Upper lobe of right lung (tissue), 1 donor: Measurements from ENCODE around the gene KPNB1. TPM values are rescaled to one million over a fixed set of nuclear protein-coding genes. Genes with fewer than 3 reads are reported as not detected.

ENCODE experiments used
- ATAC-seq: fragments of 200-7000 bp; cut with Tn5 transposase; one replicate; pipeline ENCODE4 v1.9.1; 2020; ENCODE audit warnings: mild to moderate bottlenecking, moderate library complexity
- DNase-seq: peaks from one replicate; pipeline ENCODE4 v3.0.0-alpha.2; 2020
- H3K27ac ChIP-seq: fragments of 200-600 bp; one replicate; pipeline ENCODE4 v1.8.0; 2022
- H3K27me3 ChIP-seq: fragments of 200-600 bp; one replicate; pipeline ENCODE4 v1.8.0; 2022; ENCODE audit warnings: mild to moderate bottlenecking
- H3K36me3 ChIP-seq: fragments of 200-600 bp; one replicate; pipeline ENCODE4 v1.8.0; 2022
- H3K4me1 ChIP-seq: fragments of 200-600 bp; one replicate; pipeline ENCODE4 v1.8.0; 2022
- H3K4me3 ChIP-seq: fragments of 200-600 bp; one replicate; pipeline ENCODE4 v1.8.0; 2022; ENCODE audit warnings: mild to moderate bottlenecking
- H3K9me3 ChIP-seq: fragments of 200-600 bp; one replicate; pipeline ENCODE4 v1.8.0; 2022
- CTCF ChIP-seq: fragments of 200-600 bp; IDR thresholded peaks from one replicate; pipeline ENCODE4 v1.8.0; 2022; ENCODE audit warnings: antibody characterized with exemption
- intact Hi-C: fragments of 100-400 bp; cut with DNase I; formaldehyde crosslinking; loops from one replicate; pipeline ENCODE4 v1.11.0; 2022
- total RNA-seq: library from RNA; stranded (reverse); fragmentation: NEBNext Ultra II Directional; extraction: Animal tissue kit (Norgen Biotek cat#: 25700); gene quantifications from one replicate; pipeline ENCODE4 v1.2.1, GENCODE V29; 2021
- donor health status: DM: no; HTN: yes; CAD: no; lungs with severe emphysema.

Gene KPNB1
- total RNA-seq, 1 donor from 2014 or later, result 196 TPM

- Histone ChIP-seq H3K4me1 (peaks cover 6% of the 10 kb centered on the region), H3K27ac (no peak overlapping the region), H3K27me3 (no peaks in the 10 kb centered on the region), H3K36me3 (peaks cover 98% of the 10 kb centered on the region), H3K4me3 (no peak overlapping the region), H3K9me3 (no peaks in the 10 kb centered on the region)
- TF ChIP-seq CTCF, result peak; percentile 72
- intact Hi-C loops, result no loop called here
- DNase-seq (no peak), ATAC-seq (peak; percentile 85)
Measured at GRCh38 chr17:47663912-47664623, 14.3 kb downstream of the KPNB1 start.

- no peak for DNase-seq
- no peaks in the 10 kb centered on the region for H3K9me3 ChIP-seq
- H3K27ac ChIP-seq, result no peak overlapping the region
- no peak for ATAC-seq
- no peak for TF ChIP-seq CTCF
- H3K4me3 ChIP-seq, result no peak overlapping the region
- no peaks in the 10 kb centered on the region for H3K27me3 ChIP-seq
- peaks cover 3% of the 10 kb centered on the region for H3K4me1 ChIP-seq
- peaks cover 98% of the 10 kb centered on the region for H3K36me3 ChIP-seq
- intact Hi-C loops, result no loop called here
Measured at GRCh38 chr17:47664624-47664941, 14.9 kb downstream of the KPNB1 start.

- ATAC-seq (peak; percentile 50), DNase-seq (no peak)
- Histone ChIP-seq H3K27ac (no peak overlapping the region), H3K36me3 (peaks cover 98% of the 10 kb centered on the region), H3K27me3 (no peaks in the 10 kb centered on the region), H3K4me3 (no peak overlapping the region), H3K4me1 (no peaks in the 10 kb centered on the region), H3K9me3 (no peaks in the 10 kb centered on the region)
- intact Hi-C loops, result no loop called here
- TF ChIP-seq CTCF, result no peak
Measured at GRCh38 chr17:47665655-47666054, 15.9 kb downstream of the KPNB1 start.

- Histone ChIP-seq H3K4me3 (no peak overlapping the region), H3K27me3 (no peaks in the 10 kb centered on the region), H3K27ac (no peak overlapping the region), H3K36me3 (peaks cover 98% of the 10 kb centered on the region), H3K4me1 (no peaks in the 10 kb centered on the region), H3K9me3 (no peaks in the 10 kb centered on the region)
- intact Hi-C loops, result no loop called here
- ATAC-seq (peak; percentile 51), DNase-seq (no peak)
- no peak for TF ChIP-seq CTCF
Measured at GRCh38 chr17:47669081-47669480, 19.4 kb downstream of the KPNB1 start.

- Histone ChIP-seq H3K27me3 (no peaks in the 10 kb centered on the region), H3K27ac (no peak overlapping the region), H3K9me3 (no peaks in the 10 kb centered on the region), H3K4me1 (no peaks in the 10 kb centered on the region), H3K4me3 (no peak overlapping the region), H3K36me3 (peaks cover 98% of the 10 kb centered on the region)
- DNase-seq (no peak), ATAC-seq (peak; percentile 77)
- intact Hi-C loops, result no loop called here
- TF ChIP-seq CTCF, result no peak
Measured at GRCh38 chr17:47670064-47670463, 20.3 kb downstream of the KPNB1 start.

GRCh38 chr17:47674499-47674898 is 24.8 kb downstream of the KPNB1 start:
- Histone ChIP-seq H3K9me3 (no peaks in the 10 kb centered on the region), H3K27me3 (no peaks in the 10 kb centered on the region), H3K4me3 (no peak overlapping the region), H3K27ac (no peak overlapping the region), H3K36me3 (peaks cover 100% of the 10 kb centered on the region), H3K4me1 (no peaks in the 10 kb centered on the region)
- intact Hi-C loops, result no loop called here
- ATAC-seq (no peak), DNase-seq (no peak)
- TF ChIP-seq CTCF, result no peak
